RCC 7860 (cell line): ENCODE results near the gene NISCH.
A peak's percentile ranks its signal among the peaks of the same experiment; 100 is the strongest.

ENCODE experiments used
- DNase-seq: peaks from one replicate; pipeline ENCODE4 v3.0.0-alpha.2; 2015; ENCODE audit warnings: low spot score
- FAIRE-seq: peaks from 2 replicates; lab custom pipeline; 2012; peaks lifted over from hg19 to GRCh38; lab: Jason Lieb, UNC

The NISCH gene

GRCh38 chr3:52487788-52488691, 32.6 kb downstream of the NISCH start:
- DNase-seq (no peak), FAIRE-seq (no peak)

- no peak for FAIRE-seq
These were observed 33.3 kb downstream of the NISCH start for GRCh38 chr3:52488746-52489145.

GRCh38 chr3:52489453-52489852, 34.0 kb downstream of the NISCH start:
- FAIRE-seq (no peak), DNase-seq (no peak)

More at GRCh38 chr3:52488746-52489145, 33.3 kb downstream of the NISCH start:
- DNase-seq, result no peak

- FAIRE-seq (no peak), DNase-seq (no peak)
These were observed 34.9 kb downstream of the NISCH start for GRCh38 chr3:52490035-52490938.

GRCh38 chr3:52490939-52491526, 35.6 kb downstream of the NISCH start:
- FAIRE-seq (no peak), DNase-seq (no peak)

- FAIRE-seq (no peak), DNase-seq (no peak)
These were observed 36.7 kb downstream of the NISCH start for GRCh38 chr3:52492059-52492458.

GRCh38 chr3:52493232-52494017, 38.0 kb downstream of the NISCH start:
- no peak for FAIRE-seq
- no peak for DNase-seq

- FAIRE-seq (no peak), DNase-seq (no peak)
These were observed 39.0 kb downstream of the NISCH start for GRCh38 chr3:52494445-52494844.

GRCh38 chr3:52494886-52495495, 39.6 kb downstream of the NISCH start, which contains the start of gene STAB1:
Gene STAB1, plus strand, starts transcription at chr3:52495338. Its CDS starts 76 bp downstream, at chr3:52495414.
- DNase-seq (no peak), FAIRE-seq (no peak)

GRCh38 chr3:52495777-52496602, 40.6 kb downstream of the NISCH start:
- FAIRE-seq (no peak), DNase-seq (peak; percentile 42)

GRCh38 chr3:52498137-52499054, 43.0 kb downstream of the NISCH start:
- DNase-seq (peak; percentile 3), FAIRE-seq (no peak)

GRCh38 chr3:52501046-52501445, 45.6 kb downstream of the NISCH start:
- no peak for FAIRE-seq
- no peak for DNase-seq

- DNase-seq, result no peak
- FAIRE-seq, result no peak
These were observed 46.6 kb downstream of the NISCH start for GRCh38 chr3:52502001-52502400.

- no peak for FAIRE-seq
- no peak for DNase-seq
These were observed 47.5 kb downstream of the NISCH start for GRCh38 chr3:52502808-52503350.

- DNase-seq (no peak), FAIRE-seq (no peak)
These were observed 48.5 kb downstream of the NISCH start for GRCh38 chr3:52503788-52504424.

- DNase-seq, result no peak
- FAIRE-seq, result no peak
These were observed 49.6 kb downstream of the NISCH start for GRCh38 chr3:52504977-52505376.

- FAIRE-seq (no peak), DNase-seq (no peak)
These were observed 51.0 kb downstream of the NISCH start for GRCh38 chr3:52506266-52506966.
